ENCODE measurements around the gene TRPC1.

TRPC1 gene

GRCh38 chr3:142690613-142691012 lies 33.2 kb upstream of the TRPC1 start:
- Histone ChIP-seq H3K4me2 (ENCODE audit: low read depth, low read length, poor library complexity, severe bottlenecking) (no peak overlapping the region), H4K20me1 (ENCODE audit: insufficient read depth, low read length, poor library complexity, severe bottlenecking) (no peaks in the 10 kb centered on the region), H3K4me3 (ENCODE audit: low read length, poor library complexity, severe bottlenecking) (no peak overlapping the region), H2AFZ (ENCODE audit: low read length) (no peak overlapping the region), H3F3A (ENCODE audit: low read depth) (no peaks in the 10 kb centered on the region), H3K27me3 (ENCODE audit: insufficient read depth, low read length, poor library complexity, severe bottlenecking) (no peaks in the 10 kb centered on the region), H3K9me3 (ENCODE audit: insufficient read depth, low read depth, low read length) (no peaks in the 10 kb centered on the region), H3K36me3 (ENCODE audit: insufficient read depth, low read length) (peaks cover 23% of the 10 kb centered on the region; the same call in 1 of the 2 replicates), H3K79me2 (ENCODE audit: insufficient read depth, low read length) (no peaks in the 10 kb centered on the region), H3K9me2 (replicated peaks; ENCODE audit: low read depth, low read length) (no peaks in the 10 kb centered on the region), H3K4me1 (ENCODE audit: insufficient read depth, low read length, poor library complexity, severe bottlenecking) (no peaks in the 10 kb centered on the region), H3K9ac (ENCODE audit: low read depth, low read length, poor library complexity, severe bottlenecking) (no peak overlapping the region)
- TF ChIP-seq CTCF (conservative IDR thresholded peaks at IDR 0.05; ENCODE audit: low read length) (no peak), EZH2phosphoT487 (IDR thresholded peaks at IDR 0.05; ENCODE audit: borderline replicate concordance) (no peak)

- Histone ChIP-seq H4K20me1 (ENCODE audit: insufficient read depth, low read length, poor library complexity, severe bottlenecking) (no peaks in the 10 kb centered on the region), H3K4me2 (ENCODE audit: low read depth, low read length, poor library complexity, severe bottlenecking) (no peak overlapping the region), H3K36me3 (ENCODE audit: insufficient read depth, low read length) (peaks cover 15% of the 10 kb centered on the region; the same call in 1 of the 2 replicates), H3K4me1 (ENCODE audit: insufficient read depth, low read length, poor library complexity, severe bottlenecking) (no peaks in the 10 kb centered on the region), H3K9me3 (ENCODE audit: insufficient read depth, low read depth, low read length) (no peaks in the 10 kb centered on the region), H3K4me3 (ENCODE audit: low read length, poor library complexity, severe bottlenecking) (no peak overlapping the region), H3K9me2 (replicated peaks; ENCODE audit: low read depth, low read length) (no peaks in the 10 kb centered on the region), H2AFZ (ENCODE audit: low read length) (no peak overlapping the region), H3K27me3 (ENCODE audit: insufficient read depth, low read length, poor library complexity, severe bottlenecking) (no peaks in the 10 kb centered on the region), H3K79me2 (ENCODE audit: insufficient read depth, low read length) (no peaks in the 10 kb centered on the region), H3F3A (ENCODE audit: low read depth) (no peaks in the 10 kb centered on the region), H3K9ac (ENCODE audit: low read depth, low read length, poor library complexity, severe bottlenecking) (no peak overlapping the region)
- TF ChIP-seq EZH2phosphoT487 (IDR thresholded peaks at IDR 0.05; ENCODE audit: borderline replicate concordance) (no peak), CTCF (conservative IDR thresholded peaks at IDR 0.05; ENCODE audit: low read length) (no peak)
Observed at GRCh38 chr3:142691527-142691926, 32.3 kb upstream of the TRPC1 start.

- no peaks in the 10 kb centered on the region for H3K9me3 ChIP-seq (ENCODE audit: insufficient read depth, low read depth, low read length)
- H3K4me2 ChIP-seq (ENCODE audit: low read depth, low read length, poor library complexity, severe bottlenecking), result no peak overlapping the region
- no peaks in the 10 kb centered on the region for H3K9me2 ChIP-seq (replicated peaks; ENCODE audit: low read depth, low read length)
- H3K9ac ChIP-seq (ENCODE audit: low read depth, low read length, poor library complexity, severe bottlenecking), result no peak overlapping the region
- H3K4me1 ChIP-seq (ENCODE audit: insufficient read depth, low read length, poor library complexity, severe bottlenecking), result no peaks in the 10 kb centered on the region
- H3K4me3 ChIP-seq (ENCODE audit: low read length, poor library complexity, severe bottlenecking), result no peak overlapping the region
- TF ChIP-seq EZH2phosphoT487 (IDR thresholded peaks at IDR 0.05; ENCODE audit: borderline replicate concordance) (no peak), CTCF (conservative IDR thresholded peaks at IDR 0.05; ENCODE audit: low read length) (no peak)
- H3K79me2 ChIP-seq (ENCODE audit: insufficient read depth, low read length), result no peaks in the 10 kb centered on the region
- no peaks in the 10 kb centered on the region for H3K27me3 ChIP-seq (ENCODE audit: insufficient read depth, low read length, poor library complexity, severe bottlenecking)
- H2AFZ ChIP-seq (ENCODE audit: low read length), result no peak overlapping the region
- no peaks in the 10 kb centered on the region for H3F3A ChIP-seq (ENCODE audit: low read depth)
- peaks cover 5% of the 10 kb centered on the region; the same call in 1 of the 2 replicates for H3K36me3 ChIP-seq (ENCODE audit: insufficient read depth, low read length)
- H4K20me1 ChIP-seq (ENCODE audit: insufficient read depth, low read length, poor library complexity, severe bottlenecking), result no peaks in the 10 kb centered on the region
Observed at GRCh38 chr3:142693136-142693853, 30.5 kb upstream of the TRPC1 start.

Measured in Loucy (cell line).